GM21526 (cell line): ENCODE data around the gene ARMS2.

Experiments used
- ATAC-seq: cut with Tn5 transposase; IDR thresholded peaks from one replicate; pipeline ENCODE4 v1.9.1; 2021; ENCODE audit warnings: moderate library complexity; ENCODE audit not compliant: unreplicated experiment, low FRiP score

ARMS2 gene

GRCh38 chr10:122490786-122491680 is 36.6 kb downstream of the ARMS2 start:
- ATAC-seq, result no peak

GRCh38 chr10:122492006-122492405 is 37.6 kb downstream of the ARMS2 start:
- ATAC-seq, result no peak

GRCh38 chr10:122492999-122493481 is 38.6 kb downstream of the ARMS2 start:
- no peak for ATAC-seq

GRCh38 chr10:122493761-122494160 is 39.3 kb downstream of the ARMS2 start:
- ATAC-seq, result no peak

- ATAC-seq, result no peak
Observed at GRCh38 chr10:122494173-122494820, 39.8 kb downstream of the ARMS2 start.

- no peak for ATAC-seq
Observed at GRCh38 chr10:122494833-122495232, 40.4 kb downstream of the ARMS2 start.

GRCh38 chr10:122495406-122496340 is 41.2 kb downstream of the ARMS2 start:
- no peak for ATAC-seq

GRCh38 chr10:122497241-122497640 is 42.8 kb downstream of the ARMS2 start:
- ATAC-seq, result no peak

- no peak for ATAC-seq
Observed at GRCh38 chr10:122498521-122498920, 44.1 kb downstream of the ARMS2 start.

GRCh38 chr10:122499012-122499411 is 44.6 kb downstream of the ARMS2 start:
- ATAC-seq, result no peak

GRCh38 chr10:122499491-122499941 is 45.1 kb downstream of the ARMS2 start:
- ATAC-seq, result no peak

GRCh38 chr10:122500194-122500593 is 45.7 kb downstream of the ARMS2 start:
- no peak for ATAC-seq

GRCh38 chr10:122500726-122501125 is 46.3 kb downstream of the ARMS2 start:
- no peak for ATAC-seq

- ATAC-seq, result no peak
Observed at GRCh38 chr10:122503012-122503411, 48.6 kb downstream of the ARMS2 start.

- ATAC-seq, result no peak
Observed at GRCh38 chr10:122503886-122504609, 49.6 kb downstream of the ARMS2 start.

GRCh38 chr10:122504610-122504950 is 50.1 kb downstream of the ARMS2 start:
- ATAC-seq, result no peak

- ATAC-seq, result no peak
Observed at GRCh38 chr10:122505011-122505410, 50.6 kb downstream of the ARMS2 start.

GRCh38 chr10:122505885-122506645 is 51.6 kb downstream of the ARMS2 start:
- ATAC-seq, result no peak
